H1 (cell line): Measurements from ENCODE around the gene CYP2E1. TPM values are rescaled to one million over a fixed set of nuclear protein-coding genes. Genes with fewer than 3 reads are reported as not detected.

ENCODE experiments used
- CTCF ChIA-PET: fragments of 300-600 bp; sonication (Branson Sonifier 250); formaldehyde crosslinking; loops from one replicate; lab custom pipeline; 2021; ENCODE audit not compliant: partially characterized antibody; lab: Charles Lee
- POLR2A ChIA-PET: fragments of 300-600 bp; sonication (Branson Sonifier 250); formaldehyde crosslinking; loops from one replicate; lab custom pipeline; 2021; ENCODE audit warnings: inconsistent platforms; ENCODE audit not compliant: partially characterized antibody; lab: Charles Lee
- DNase-seq, 2 experiments: peaks; one replicate each; pipeline versions ENCODE4 v3.0.0 to v3.0.0-alpha.2; 2010 to 2022; ENCODE audit warnings: low spot score in 2 of 2, low read depth in 1 of 2, mixed read lengths in 1 of 2
- FAIRE-seq: peaks from 2 replicates; lab custom pipeline; 2011; peaks lifted over from hg19 to GRCh38; lab: Jason Lieb, UNC
- H2AFZ ChIP-seq: 2 replicates; pipeline ENCODE4 v1.8.1; 2012; ENCODE audit warnings: low read length, inconsistent platforms
- H2AK5ac ChIP-seq: 2 replicates; pipeline ENCODE4 v1.6.1; 2013; ENCODE audit warnings: low read depth, low read length
- H2BK120ac ChIP-seq: replicated peaks from 2 replicates; pipeline ENCODE3; 2013; ENCODE audit warnings: low read depth, low read length, inconsistent platforms
- H2BK12ac ChIP-seq: 2 replicates; pipeline ENCODE4 v1.6.1; 2013; ENCODE audit warnings: low read depth, low read length
- H2BK15ac ChIP-seq: 2 replicates; pipeline ENCODE4 v1.6.1; 2013; ENCODE audit warnings: low read length
- H2BK20ac ChIP-seq: 2 replicates; pipeline ENCODE4 v1.6.1; 2013; ENCODE audit warnings: low read length
- H2BK5ac ChIP-seq: 2 replicates; pipeline ENCODE4 v1.6.1; 2013; ENCODE audit warnings: low read depth, low read length
- H3K14ac ChIP-seq: 2 replicates; pipeline ENCODE4 v1.6.1; 2013; ENCODE audit warnings: inconsistent platforms; ENCODE audit not compliant: insufficient read length
- H3K18ac ChIP-seq: 2 replicates; pipeline ENCODE4 v1.6.1; 2013; ENCODE audit warnings: low read length; ENCODE audit errors: extremely low read depth
- H3K23ac ChIP-seq: 2 replicates; pipeline ENCODE4 v1.6.1; 2013; ENCODE audit warnings: inconsistent platforms; ENCODE audit not compliant: insufficient read length
- H3K23me2 ChIP-seq: 2 replicates; pipeline ENCODE4 v1.6.1; 2013; ENCODE audit warnings: low read depth, low read length
- H3K27ac ChIP-seq: 2 replicates; pipeline ENCODE4 v1.6.1; 2011; ENCODE audit warnings: low read depth, low read length, inconsistent platforms
- H3K27me3 ChIP-seq, 4 experiments: replicated peaks in 1 of 4; 1 replicate in 1 of 4; 2 replicates in 3 of 4; pipeline versions ENCODE4 v1.6.1 to v1.8.1; 2011 to 2013; ENCODE audit warnings: low read length in 3 of 4, mild to moderate bottlenecking in 3 of 4, inconsistent platforms in 2 of 4, mixed read lengths in 2 of 4, moderate library complexity in 1 of 4; ENCODE audit not compliant: control insufficient read depth in 3 of 4, insufficient read depth in 3 of 4; ENCODE audit errors: extremely low read depth in 1 of 4
- H3K36me3 ChIP-seq, 4 experiments: 2 replicates each; pipeline versions ENCODE4 v1.6.1 to v1.8.1; 2011 to 2013; ENCODE audit warnings: mild to moderate bottlenecking in 4 of 4, low read length in 3 of 4, moderate library complexity in 2 of 4, control low read depth in 1 of 4, inconsistent platforms in 1 of 4; ENCODE audit not compliant: insufficient read depth in 4 of 4, control insufficient read depth in 2 of 4
- H3K4ac ChIP-seq: replicated peaks from 2 replicates; pipeline ENCODE3; 2013; ENCODE audit warnings: low read length, low read depth, mixed read lengths, inconsistent platforms; ENCODE audit not compliant: insufficient read length
- H3K4me1 ChIP-seq, 4 experiments: replicated peaks in 1 of 4; 1 replicate in 1 of 4; 2 replicates in 3 of 4; pipeline versions ENCODE4 v1.6.1 to v1.8.1; 2011 to 2013; ENCODE audit warnings: low read length in 3 of 4, inconsistent platforms in 2 of 4, mixed read lengths in 1 of 4; ENCODE audit not compliant: insufficient read depth in 4 of 4, control insufficient read depth in 3 of 4
- H3K4me2 ChIP-seq, 2 experiments: 2 replicates each; pipeline versions ENCODE4 v1.6.1 to v1.8.1; 2011 to 2013; ENCODE audit warnings: low read depth in 2 of 2, low read length in 2 of 2, control low read depth in 1 of 2, inconsistent platforms in 1 of 2, mild to moderate bottlenecking in 1 of 2; ENCODE audit not compliant: insufficient read depth in 1 of 2
- H3K4me3 ChIP-seq, 4 experiments: fragments of 200-600, 300-600 bp in 1 of 4; sonication (generic), shearing (Covaris generic), sonication (Bioruptor Twin) in 1 of 4; 2 replicates each; pipeline versions ENCODE4 v1.5.1 to v1.8.1; 2011 to 2016; ENCODE audit warnings: low read length in 4 of 4, low read depth in 3 of 4, control low read depth in 2 of 4, inconsistent platforms in 2 of 4, mild to moderate bottlenecking in 2 of 4, mixed read lengths in 1 of 4, moderate library complexity in 1 of 4; ENCODE audit not compliant: insufficient read depth in 2 of 4; ENCODE audit errors: extremely low read depth in 1 of 4
- H3K56ac ChIP-seq: replicated peaks from 2 replicates; pipeline ENCODE3; 2013; ENCODE audit warnings: low read depth, mild to moderate bottlenecking, mixed read lengths, low read length, inconsistent platforms; ENCODE audit not compliant: insufficient read length
- H3K79me1 ChIP-seq: 2 replicates; pipeline ENCODE4 v1.6.1; 2013; ENCODE audit warnings: low read depth, low read length, control low read depth
- H3K79me2 ChIP-seq, 2 experiments: 2 replicates each; pipeline versions ENCODE4 v1.6.1 to v1.8.1; 2012 to 2013; ENCODE audit warnings: low read length in 2 of 2, mild to moderate bottlenecking in 2 of 2, inconsistent platforms in 1 of 2; ENCODE audit not compliant: insufficient read depth in 2 of 2, control insufficient read depth in 1 of 2
- H3K9ac ChIP-seq, 4 experiments: replicated peaks in 1 of 4; 1 replicate in 1 of 4; 2 replicates in 3 of 4; pipeline versions ENCODE4 v1.6.1 to v1.8.1; 2011 to 2013; ENCODE audit warnings: low read depth in 3 of 4, low read length in 3 of 4, control low read depth in 2 of 4, mild to moderate bottlenecking in 2 of 4, moderate library complexity in 2 of 4, inconsistent platforms in 1 of 4; ENCODE audit errors: extremely low read depth in 1 of 4
- H3K9me3 ChIP-seq, 2 experiments: 2 replicates each; pipeline versions ENCODE4 v1.6.1 to v1.8.1; 2012 to 2013; ENCODE audit warnings: mild to moderate bottlenecking in 2 of 2, moderate library complexity in 2 of 2, control low read depth in 1 of 2, inconsistent platforms in 1 of 2, low read depth in 1 of 2, low read length in 1 of 2, mixed read lengths in 1 of 2; ENCODE audit not compliant: insufficient read depth in 2 of 2
- H4K20me1 ChIP-seq, 2 experiments: replicated peaks in 1 of 2; 2 replicates each; pipeline versions ENCODE3 to v1.8.1; 2011 to 2013; ENCODE audit warnings: inconsistent platforms in 2 of 2, low read length in 2 of 2, mild to moderate bottlenecking in 1 of 2; ENCODE audit not compliant: insufficient read depth in 2 of 2, control insufficient read depth in 1 of 2
- H4K5ac ChIP-seq: 2 replicates; pipeline ENCODE4 v1.6.1; 2013; ENCODE audit warnings: low read length, low read depth, mixed read lengths, inconsistent platforms; ENCODE audit not compliant: insufficient read length
- H4K8ac ChIP-seq: 2 replicates; pipeline ENCODE4 v1.8.0; 2013; ENCODE audit warnings: mild to moderate bottlenecking, moderate library complexity, low read length, inconsistent platforms; ENCODE audit not compliant: insufficient read depth; ENCODE audit errors: extremely low read depth
- H4K91ac ChIP-seq: replicated peaks from 2 replicates; pipeline ENCODE3; 2013; ENCODE audit warnings: low read length, mixed read lengths, inconsistent platforms; ENCODE audit not compliant: insufficient read length
- CBX5 ChIP-seq: fragments of 300-800, 300-1000 bp; sonication (generic); IDR thresholded peaks from 2 replicates; pipeline ENCODE4 v1.7.1; 2016; ENCODE audit warnings: antibody characterized with exemption, low read length, low read depth
- CHD1 ChIP-seq: IDR thresholded peaks from 2 replicates; pipeline ENCODE4 v1.6.1; 2012; ENCODE audit warnings: low read depth, low read length, improper control_type of control experiment
- HDAC6 ChIP-seq: IDR thresholded peaks from one replicate; pipeline ENCODE4 v1.7.1; 2012; ENCODE audit warnings: low read depth, mild to moderate bottlenecking, inconsistent platforms, low read length, moderate library complexity
- JUN ChIP-seq: IDR thresholded peaks from 2 replicates; pipeline ENCODE4 v1.6.1; 2011; ENCODE audit warnings: low read depth, mild to moderate bottlenecking, improper control_type of control experiment, low read length
- KDM4A ChIP-seq: IDR thresholded peaks from one replicate; pipeline ENCODE4 v1.7.1; 2012; ENCODE audit warnings: low read depth, mild to moderate bottlenecking, moderate library complexity, low read length, inconsistent platforms; ENCODE audit not compliant: severe bottlenecking
- KDM5A ChIP-seq: fragments of 200-600 bp; IDR thresholded peaks from 2 replicates; pipeline ENCODE4 v1.7.1; 2012; ENCODE audit warnings: mild to moderate bottlenecking, low read length, inconsistent platforms, mixed read lengths
- MAFK ChIP-seq: IDR thresholded peaks from 2 replicates; pipeline ENCODE4 v1.6.1; 2012; ENCODE audit warnings: low read depth, mild to moderate bottlenecking, improper control_type of control experiment, low read length
- PHF8 ChIP-seq: fragments of 200-600 bp; sonication (generic); conservative IDR thresholded peaks from 2 replicates; pipeline ENCODE4 v1.7.1; 2012; ENCODE audit warnings: low read depth, mild to moderate bottlenecking, inconsistent platforms, low read length, moderate library complexity
- POLR2A ChIP-seq, 2 experiments: IDR thresholded peaks; 1 replicate in 1 of 2; 2 replicates in 1 of 2; pipeline ENCODE4 v1.6.1; 2011; ENCODE audit warnings: low read depth in 2 of 2, low read length in 2 of 2, mild to moderate bottlenecking in 2 of 2; ENCODE audit errors: control extremely low read depth in 1 of 2
- POLR2AphosphoS5 ChIP-seq: IDR thresholded peaks from 2 replicates; pipeline ENCODE4 v1.6.1; 2011; ENCODE audit warnings: low read depth, low read length
- RFX5 ChIP-seq: IDR thresholded peaks from 2 replicates; pipeline ENCODE4 v1.6.1; 2011; ENCODE audit warnings: low read depth, low read length, improper control_type of control experiment, borderline replicate concordance
- SRF ChIP-seq: IDR thresholded peaks from 2 replicates; pipeline ENCODE4 v1.6.1; 2011; ENCODE audit warnings: mild to moderate bottlenecking, low read depth, low read length, moderate library complexity
- TAF1 ChIP-seq: IDR thresholded peaks from 2 replicates; pipeline ENCODE4 v1.6.1; 2011; ENCODE audit warnings: mild to moderate bottlenecking, low read depth, low read length
- TEAD4 ChIP-seq: IDR thresholded peaks from 2 replicates; pipeline ENCODE4 v1.6.1; 2012; ENCODE audit warnings: low read depth, low read length, inconsistent platforms, mixed read lengths
- WGBS, 2 experiments: shearing (Covaris generic) in 1 of 2; methylation state at CpG; one replicate each; pipeline versions ENCODE4 v1.1.6 to v1.1.7; 2013 to 2015; ENCODE audit warnings: low lambda C conversion rate in 2 of 2, mixed read lengths in 2 of 2, inconsistent platforms in 1 of 2, low coverage in 1 of 2, missing lambda C conversion rate in 1 of 2; ENCODE audit not compliant: insufficient replicate concordance in 2 of 2, insufficient coverage in 1 of 2, insufficient read length in 1 of 2; ENCODE audit errors: extremely low coverage in 1 of 2, missing lambda C conversion rate in 1 of 2; 5-methylcytosine and 5-hydroxymethylcytosine counted together
- polyA plus RNA-seq, 7 experiments: library from polyadenylated mRNA; depleted of rRNA in 3 of 7; stranded (reverse) in 5 of 7; unstranded in 2 of 7; fragments of >200 nt in 5 of 7; fragments of 200-250 nt in 2 of 7; gene quantifications; 1 replicate in 5 of 7; 2 replicates in 1 of 7; 4 replicates in 1 of 7; pipeline versions ENCODE4 v1.2.1 to v1.2.3, GENCODE V29; 2011 to 2013; ENCODE audit warnings: missing spikeins in 2 of 7, mixed read lengths in 2 of 7
- total RNA-seq: library from RNA; stranded (reverse); fragmentation: NEBNext Ultra II Directional; extraction: Animal tissue kit (Norgen Biotek cat#: 25700); gene quantifications from 2 replicates; pipeline ENCODE4 v1.2.1, GENCODE V29; 2021

CYP2E1 gene
- total and polyA plus RNA-seq, 2 of the 8 experiments (the other 6 are each of a cell fraction or from before 2014, with no cell fraction given) = 0.11 TPM; not detected in 1

GRCh38 chr10:133567609-133568286, 40.6 kb downstream of the CYP2E1 start:
- no peak overlapping the region for H4K5ac ChIP-seq
- WGBS, 2 experiments = 91% methylated on average over 8 of the region's 29 CpGs; no CpG with 5 or more reads in 1 of the 2 experiments
- H3K4me3 ChIP-seq = no peak overlapping the region
- no peak overlapping the region for H3K27ac ChIP-seq
- no peak for DNase-seq
- no peak overlapping the region for H4K8ac ChIP-seq
- H3K23me2 ChIP-seq = peaks cover 11% of the 10 kb centered on the region; the same call in 1 of the 2 replicates
- no peak overlapping the region for H3K4ac ChIP-seq
- H2BK20ac ChIP-seq = no peak overlapping the region
- no peak overlapping the region for H3K9ac ChIP-seq
- H2BK12ac ChIP-seq = no peak overlapping the region
- no peaks in the 10 kb centered on the region for H3K36me3 ChIP-seq
- no peak overlapping the region for H3K14ac ChIP-seq
- ChIA-PET POLR2A (no interaction called here), CTCF (no interaction called here)
- H4K91ac ChIP-seq = no peak overlapping the region
- no peaks in the 10 kb centered on the region for H3K4me1 ChIP-seq
- peaks cover 0 to 2% (median under 1%) of the 10 kb centered on the region in 4 experiments; a peak in 1 of 7 replicates for H3K27me3 ChIP-seq
- no peaks in the 10 kb centered on the region for H3K79me2 ChIP-seq
- H3K4me2 ChIP-seq = no peak overlapping the region
- H2BK15ac ChIP-seq = no peak overlapping the region
- no peak overlapping the region for H3K56ac ChIP-seq
- no peak overlapping the region for H2AK5ac ChIP-seq
- no peak overlapping the region for H3K23ac ChIP-seq
- no peak for TF ChIP-seq KDM4A
- TF ChIP-seq PHF8 = no peak
- TF ChIP-seq TAF1 = no peak
- TF ChIP-seq POLR2AphosphoS5 = no peak
- TF ChIP-seq KDM5A = no peak
- TF ChIP-seq JUN = no peak
- TF ChIP-seq TEAD4 = no peak
- no peak for TF ChIP-seq POLR2A (IDR thresholded peaks at IDR 0.05; ENCODE audit: control extremely low read depth in 1 of 2, low read depth in 2 of 2, low read length in 2 of 2)
- TF ChIP-seq MAFK = no peak
- no peak for TF ChIP-seq CBX5
- no peak for TF ChIP-seq HDAC6
- TF ChIP-seq CHD1 = no peak
- TF ChIP-seq RFX5 = no peak
- TF ChIP-seq SRF = no peak
- no peaks in the 10 kb centered on the region for H4K20me1 ChIP-seq
- H2BK120ac ChIP-seq = no peak overlapping the region
- H3K79me1 ChIP-seq = no peaks in the 10 kb centered on the region
- H3K18ac ChIP-seq = no peak overlapping the region
- no peak for FAIRE-seq
- H3K9me3 ChIP-seq = peaks cover 29 to 56% of the 10 kb centered on the region in 2 experiments
- H2AFZ ChIP-seq = no peak overlapping the region
- H2BK5ac ChIP-seq = no peak overlapping the region
